Embryonic facial prominence (tissue), 1 donor: ENCODE results near the gene SLC7A10.
"Not testable (repeated sequence)": the region's sequence is repeated elsewhere in the genome, so short reads cannot be mapped to it uniquely, and the experiment has no call there.

ENCODE experiments used
- DNase-seq: peaks from one replicate; pipeline ENCODE4 v3.0.0-alpha.2; 2016; ENCODE audit errors: extremely low spot score

Gene SLC7A10

DNA sequence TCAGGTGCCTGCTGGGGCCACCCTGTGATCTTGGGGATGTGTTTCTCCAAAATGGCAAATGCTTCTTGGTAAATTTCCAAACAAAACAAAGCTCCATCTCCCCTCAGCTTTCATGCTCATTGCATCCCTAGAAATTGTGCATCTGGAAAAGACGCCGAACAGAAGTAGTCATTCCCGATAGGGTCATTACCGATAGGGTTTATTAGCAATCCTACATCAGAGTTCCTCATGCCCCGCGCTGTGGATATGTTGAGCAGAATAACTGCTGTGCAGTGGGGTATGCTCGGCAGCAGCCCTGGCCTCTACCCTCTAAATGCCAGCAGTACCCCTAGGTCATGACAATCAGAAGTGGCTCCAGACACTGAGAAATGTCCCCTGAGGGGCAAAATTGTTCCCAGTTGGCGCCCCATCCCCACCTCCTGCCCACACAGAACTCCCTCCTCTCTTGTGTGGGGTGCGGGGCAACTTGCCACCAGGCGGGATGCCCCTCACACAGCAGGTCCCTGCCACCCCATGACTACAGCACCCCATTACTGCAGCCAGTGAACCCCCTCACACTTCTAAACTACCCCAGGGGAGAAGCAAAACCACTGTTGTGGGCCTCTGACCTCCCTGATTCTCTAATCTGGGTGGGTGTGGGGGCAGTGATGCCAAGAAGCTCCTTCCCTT lies 13.0 kb upstream of the SLC7A10 start:
- DNase-seq, result no peak

DNA sequence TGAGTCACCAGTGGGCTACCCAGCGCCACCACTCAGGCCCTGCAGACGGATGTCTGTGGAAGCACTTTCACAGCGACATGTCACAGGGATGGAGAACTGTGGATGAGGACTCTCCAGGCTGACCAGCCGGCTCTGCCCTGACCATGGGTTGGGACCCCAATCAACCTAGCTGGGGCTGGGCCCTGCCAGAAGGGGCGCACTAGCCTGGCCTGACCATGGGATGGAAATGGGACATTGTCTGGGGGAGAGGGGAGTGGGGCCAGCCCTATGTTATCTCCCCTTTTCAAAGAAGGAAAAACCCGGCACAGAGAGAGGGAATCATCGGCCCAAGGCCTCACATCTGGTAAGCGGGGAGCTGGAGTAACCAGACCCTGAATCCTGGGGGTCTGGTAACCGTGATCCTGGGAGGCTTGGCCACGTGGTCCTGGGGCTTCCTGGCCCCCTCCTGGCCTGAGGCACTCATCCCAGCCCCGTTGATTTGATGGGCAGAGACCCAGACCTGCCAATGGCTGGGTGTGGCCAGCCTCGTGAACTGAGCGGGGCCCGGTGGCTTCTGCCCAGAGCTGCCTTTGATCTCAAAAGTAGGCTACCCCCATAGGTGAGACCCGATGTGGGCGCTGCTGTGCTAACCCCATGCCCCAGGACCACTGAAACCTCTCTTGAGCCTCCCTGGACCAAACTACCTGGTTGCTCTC lies 11.2 kb upstream of the SLC7A10 start:
- DNase-seq, result no peak

DNA sequence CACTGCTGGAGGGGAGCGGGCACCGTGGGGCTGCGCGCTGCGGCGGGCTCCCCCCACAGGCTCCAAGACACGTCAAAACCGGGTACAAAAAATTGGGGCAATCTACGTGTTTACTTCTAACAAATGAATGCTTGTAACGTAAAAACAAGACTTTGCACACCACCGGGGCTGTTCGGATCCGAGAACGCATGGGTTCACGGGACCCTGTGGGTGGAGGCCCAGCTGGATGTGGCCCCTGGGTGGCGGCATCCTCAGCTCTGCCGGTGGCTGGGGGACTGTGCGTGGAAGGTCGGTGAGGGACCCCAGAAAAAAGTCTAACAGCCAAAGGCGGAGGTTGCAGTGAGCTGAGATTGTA lies 10.3 kb upstream of the SLC7A10 start:
- DNase-seq, result no peak

DNA sequence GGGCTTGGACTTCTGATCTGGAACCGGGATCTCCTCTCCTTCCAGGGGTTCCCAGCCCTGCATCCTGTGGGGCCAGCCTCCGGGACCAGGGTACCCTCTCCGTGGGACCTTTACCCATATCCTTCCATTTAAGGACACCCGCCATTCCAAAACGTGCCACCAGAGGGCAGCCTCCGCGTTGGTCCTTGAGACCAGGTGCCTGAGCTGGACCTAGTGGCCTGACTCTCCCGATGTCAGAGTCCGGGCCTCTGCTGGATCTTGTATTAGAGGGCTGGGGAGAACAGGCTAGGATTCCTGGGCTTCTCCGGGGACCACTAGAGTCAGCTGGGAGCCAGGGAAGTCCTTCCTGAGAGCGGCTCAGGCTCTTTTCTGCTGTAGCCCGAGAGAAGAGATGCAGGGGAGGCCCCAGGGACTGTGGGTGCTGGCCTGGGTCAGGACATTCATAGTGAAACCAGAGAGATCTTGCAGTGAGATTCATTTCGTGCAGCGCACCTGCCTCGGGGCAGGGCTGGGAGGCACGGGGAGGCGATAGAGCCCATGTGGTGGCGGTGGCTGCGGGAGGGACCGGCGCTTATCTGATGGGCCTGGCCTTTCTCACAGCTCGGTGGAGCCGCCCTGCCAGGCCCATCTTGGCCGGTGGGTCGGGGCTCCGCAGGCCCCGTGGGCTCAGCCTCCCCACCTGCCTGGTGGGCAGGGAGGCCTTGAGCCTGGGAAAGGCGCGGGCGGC lies 9.8 kb upstream of the SLC7A10 start:
- no peak for DNase-seq

DNA sequence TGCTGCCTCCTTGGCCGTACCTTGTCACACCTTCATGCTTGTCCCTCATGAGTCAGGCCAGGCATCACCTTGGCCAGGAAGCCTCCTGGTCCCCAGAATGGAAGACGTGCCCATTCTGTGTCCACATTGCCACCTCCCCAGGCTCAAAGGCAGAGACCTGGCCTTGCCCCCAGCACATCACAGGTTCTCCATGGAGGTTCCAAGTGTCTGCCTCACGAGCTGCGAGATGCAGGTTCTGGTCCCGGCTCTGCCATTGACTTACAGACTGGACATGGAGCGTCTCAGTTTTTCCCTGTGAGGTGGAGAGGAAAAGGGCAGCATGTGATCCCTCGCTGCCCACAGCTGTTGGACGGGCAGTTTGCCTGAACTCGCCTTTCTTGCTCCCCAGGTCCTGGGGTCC lies 9.1 kb upstream of the SLC7A10 start:
- no peak for DNase-seq

DNA sequence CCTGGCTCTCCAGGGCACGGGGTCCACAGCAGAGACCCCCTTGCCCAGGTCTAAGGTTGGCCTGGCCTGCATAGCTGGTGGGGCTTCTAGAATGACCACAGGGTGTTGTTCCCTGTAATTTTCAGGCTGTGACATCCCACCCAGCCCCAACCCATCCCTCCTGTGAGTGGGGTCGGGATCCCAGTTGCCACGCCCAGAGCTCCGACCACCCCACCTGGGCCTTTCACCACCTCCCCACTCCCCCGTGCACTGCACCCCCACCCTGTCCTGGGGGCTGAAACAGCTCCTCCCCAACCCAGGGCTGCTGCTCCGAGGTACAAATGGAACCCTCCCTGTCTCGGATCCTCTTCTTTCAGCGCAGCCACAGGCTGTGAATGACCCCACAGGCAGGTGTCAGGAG lies 8.4 kb upstream of the SLC7A10 start:
- DNase-seq, result no peak

DNA sequence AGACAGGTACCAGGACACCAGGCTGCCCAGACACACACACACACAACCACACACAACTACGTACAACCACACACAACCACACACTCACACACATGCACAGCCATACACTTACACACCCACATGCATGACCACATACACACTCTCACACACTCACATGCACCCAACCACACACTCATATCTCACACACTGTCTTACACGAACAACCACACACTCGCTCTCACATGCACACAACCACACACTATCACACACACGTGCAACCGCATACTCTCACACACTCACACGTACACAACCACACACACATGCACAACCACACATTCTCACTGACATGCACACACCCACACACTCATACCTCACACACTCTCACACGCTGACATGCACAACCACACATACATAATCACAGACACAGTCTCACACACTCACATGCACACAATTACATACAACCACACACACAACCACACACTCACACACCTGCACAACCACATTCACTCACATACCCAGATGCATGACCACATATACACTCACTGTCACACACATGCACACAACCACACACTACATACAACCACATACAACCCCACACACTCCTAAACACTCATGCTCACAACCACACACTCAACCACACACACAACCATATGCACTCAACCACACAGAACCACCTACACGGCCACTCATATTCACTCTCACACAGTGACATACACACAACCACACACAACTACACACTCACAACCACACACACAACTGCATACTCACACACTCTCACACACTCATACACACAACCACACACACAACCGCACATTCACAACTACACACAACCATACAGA lies 7.6 kb upstream of the SLC7A10 start:
- DNase-seq, result no peak

DNA sequence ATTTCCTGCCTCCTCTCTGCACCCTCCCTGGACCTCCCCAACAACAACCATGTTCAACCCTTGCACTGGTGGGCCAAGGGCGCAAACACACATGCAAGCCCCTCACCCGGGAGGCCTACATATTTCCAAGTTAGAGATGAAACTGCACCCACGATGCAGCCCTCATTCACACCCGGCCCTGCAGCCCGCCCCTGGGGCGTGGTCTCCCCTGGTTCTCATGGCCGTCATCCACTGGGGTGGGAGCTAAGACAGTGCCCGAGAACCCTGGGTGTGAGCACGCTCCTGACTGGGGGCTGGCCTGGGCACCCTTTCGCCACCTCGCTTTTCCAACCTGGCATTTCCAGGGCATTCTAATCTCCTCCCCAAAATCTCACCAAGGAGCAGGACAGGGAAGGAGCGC lies 7.0 kb upstream of the SLC7A10 start:
- DNase-seq, result no peak

DNA sequence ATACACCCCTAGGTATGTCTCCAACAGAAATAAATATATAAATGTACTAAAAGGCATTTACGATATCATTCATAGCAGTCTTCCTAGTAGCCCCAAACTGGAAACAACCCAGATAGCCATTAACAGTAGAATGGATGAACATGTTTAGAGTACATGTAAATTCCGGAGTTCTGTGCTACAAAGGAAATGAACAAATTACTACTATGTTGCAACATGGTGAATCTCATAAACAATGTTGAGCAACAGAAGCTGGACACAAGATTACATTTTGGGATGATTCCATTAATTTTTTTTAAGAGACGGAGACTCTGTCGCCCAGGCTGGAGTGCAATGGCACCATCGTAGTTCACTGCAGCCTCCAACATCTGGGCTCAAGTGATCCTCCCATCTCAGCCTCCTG lies 5.9 kb upstream of the SLC7A10 start:
- no peak for DNase-seq

DNA sequence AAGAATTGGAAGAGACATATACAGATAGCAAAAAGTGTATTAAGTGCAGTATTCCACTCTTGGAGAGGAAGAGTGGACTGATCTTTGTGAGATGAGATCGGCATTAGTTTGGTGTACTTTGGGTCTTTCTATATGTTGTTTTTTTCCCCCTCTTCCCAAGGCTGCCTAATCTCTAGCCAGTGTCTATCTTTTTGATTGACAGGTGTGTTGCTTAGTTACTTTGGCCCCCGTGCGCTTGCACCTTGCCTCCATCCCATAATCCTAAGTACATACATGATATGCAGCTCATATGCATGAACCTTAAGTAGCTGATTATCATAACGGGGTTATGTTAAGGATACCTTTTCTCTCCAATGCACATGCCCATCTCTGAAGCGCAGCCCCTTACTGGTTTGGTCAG lies 4.3 kb upstream of the SLC7A10 start:
- DNase-seq, result no peak

DNA sequence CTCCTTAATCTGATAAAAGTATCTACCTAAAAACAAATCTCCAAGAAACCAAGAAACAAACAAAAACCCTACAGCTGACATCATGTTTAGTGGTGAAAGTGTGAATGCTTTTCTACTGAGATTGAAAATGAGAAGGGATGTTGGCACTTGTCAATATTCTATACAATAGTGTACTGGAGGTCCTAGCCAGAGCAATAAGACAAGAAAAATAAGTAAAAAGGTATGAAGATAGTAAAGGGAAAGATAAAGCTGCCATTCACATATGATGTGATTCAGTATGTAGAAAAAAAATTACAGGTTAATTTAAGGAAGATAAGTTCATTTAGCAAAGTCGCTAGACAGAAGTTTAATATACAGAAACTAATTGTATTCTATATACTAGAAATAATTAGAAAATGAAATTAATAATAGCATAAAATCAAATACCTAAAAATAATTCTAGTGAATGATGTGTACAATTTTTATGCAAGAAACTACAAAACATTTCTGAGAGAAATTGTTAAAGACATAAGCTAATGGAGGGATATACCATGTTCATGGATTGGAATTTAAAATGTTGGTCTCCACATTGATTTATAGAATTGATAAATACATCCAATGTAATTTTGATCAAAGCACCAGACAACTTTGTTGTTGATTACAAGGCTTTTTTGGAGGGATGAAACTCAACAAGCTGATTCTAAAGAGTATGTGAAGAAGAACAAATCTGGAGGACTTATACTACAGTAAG lies 2.4 kb upstream of the SLC7A10 start:
- no peak for DNase-seq

DNA sequence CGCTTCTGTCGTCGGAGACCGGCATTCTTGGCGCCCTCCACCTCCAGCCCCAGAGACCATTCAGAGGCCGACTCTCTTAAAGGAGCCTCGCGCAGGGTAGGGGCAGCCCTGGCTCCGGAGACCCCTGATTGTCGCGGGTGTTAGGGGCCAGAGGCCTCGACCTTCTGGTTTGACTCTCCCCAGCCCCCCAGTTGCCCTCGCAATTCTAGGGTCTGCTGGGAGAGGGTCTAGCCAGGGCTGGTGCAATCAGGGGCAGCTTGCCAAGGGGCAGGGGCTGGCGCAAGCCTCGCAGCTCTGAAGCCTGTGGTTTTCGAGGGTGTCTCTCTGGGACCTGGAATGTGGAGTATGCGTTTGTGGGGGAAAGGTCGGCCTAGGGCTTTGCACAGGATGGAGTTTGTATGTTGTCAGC lies 1.6 kb upstream of the SLC7A10 start:
- DNase-seq, result no peak

DNA sequence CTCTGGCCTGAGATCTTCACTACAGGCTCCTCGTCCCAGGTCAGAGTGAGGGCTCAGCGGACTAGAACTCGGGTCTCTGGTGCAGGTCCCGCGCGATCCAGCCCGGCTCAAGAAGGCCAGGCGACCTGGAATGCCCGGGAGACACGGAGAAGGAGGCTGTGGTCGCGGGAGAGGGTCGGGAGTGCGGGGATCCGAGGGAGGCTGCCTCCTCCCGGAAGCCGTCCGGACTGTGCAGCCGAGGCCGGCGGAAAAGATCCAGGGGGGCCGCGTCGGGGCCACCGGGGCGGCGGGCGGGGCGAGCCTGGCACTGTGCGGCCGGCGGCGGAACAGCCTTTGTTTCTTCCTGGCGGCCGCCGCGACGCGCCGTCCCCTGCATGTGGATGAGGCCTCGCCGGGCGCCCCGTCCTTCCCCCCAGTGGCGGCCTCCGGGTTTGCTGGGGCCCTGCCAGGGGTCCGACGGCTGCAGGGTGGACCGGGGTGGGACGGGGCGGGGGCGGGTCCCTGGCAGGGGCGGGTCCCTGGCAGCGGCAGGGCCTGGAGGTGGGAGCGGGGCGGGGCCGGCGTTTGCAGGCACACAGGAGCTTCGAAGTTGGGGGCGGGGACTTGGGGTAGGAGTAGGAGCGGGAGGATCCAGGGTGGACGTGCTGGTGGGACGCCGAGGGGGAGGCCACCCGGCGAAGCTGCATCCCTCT lies 1.0 kb upstream of the SLC7A10 start:
- DNase-seq, result no peak

DNA sequence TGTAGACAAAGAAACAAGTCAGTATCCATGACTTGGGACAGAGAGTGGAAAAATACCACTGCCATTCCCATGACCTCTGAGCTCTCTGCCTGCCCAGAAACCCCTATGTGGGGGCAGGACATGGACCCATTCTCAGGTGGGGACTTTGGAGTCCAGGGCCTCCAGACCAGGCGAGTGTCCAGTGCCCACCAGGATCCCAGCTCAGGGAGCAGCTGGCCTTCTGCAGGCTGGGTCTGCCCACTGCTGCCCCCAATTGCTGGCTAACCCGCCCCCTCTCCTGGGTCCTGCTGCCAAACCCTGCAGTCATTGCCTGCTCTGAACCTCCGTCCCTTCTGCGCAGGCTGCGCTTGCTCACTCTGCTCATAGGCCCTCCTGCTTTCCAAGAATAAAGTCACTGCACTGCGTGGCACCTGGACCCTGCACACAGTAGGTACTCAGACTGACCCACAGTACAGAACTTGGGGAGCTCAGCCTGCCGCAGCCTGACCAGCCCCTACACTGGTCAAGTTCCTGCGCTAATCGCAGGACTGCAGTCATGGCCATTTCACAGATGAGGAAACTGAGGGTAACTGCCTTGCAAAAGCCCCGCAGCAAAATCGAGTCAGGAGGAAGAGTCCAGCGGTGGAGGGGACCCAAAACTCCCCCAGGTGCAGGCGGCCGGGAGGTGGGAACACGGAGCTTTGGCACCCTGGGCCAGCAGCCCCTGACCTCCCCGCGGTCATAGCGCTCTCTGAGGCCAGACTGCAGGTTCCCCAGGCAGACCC lies 774 bp downstream of the SLC7A10 start:
- DNase-seq, result no peak

DNA sequence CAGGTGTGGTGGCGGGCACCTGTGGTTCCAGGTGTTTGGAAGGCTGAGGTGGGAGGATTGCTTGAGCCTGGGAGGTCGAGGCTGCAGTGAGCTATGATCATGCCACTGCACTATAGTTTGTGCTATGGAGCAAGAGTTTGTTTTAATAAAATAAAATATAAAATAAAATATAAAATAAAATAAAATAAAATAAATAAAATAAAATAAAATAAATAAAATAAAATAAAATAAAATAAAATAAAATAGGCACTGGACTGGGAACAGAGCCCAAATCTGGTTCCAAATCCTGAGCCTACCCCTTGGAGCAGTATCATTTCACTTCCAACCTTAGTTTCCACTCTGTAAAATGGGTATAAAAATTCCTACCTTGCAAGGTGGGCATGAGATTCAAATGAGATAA lies 3.4 kb downstream of the SLC7A10 start:
- not testable (repeated sequence) for DNase-seq

DNA sequence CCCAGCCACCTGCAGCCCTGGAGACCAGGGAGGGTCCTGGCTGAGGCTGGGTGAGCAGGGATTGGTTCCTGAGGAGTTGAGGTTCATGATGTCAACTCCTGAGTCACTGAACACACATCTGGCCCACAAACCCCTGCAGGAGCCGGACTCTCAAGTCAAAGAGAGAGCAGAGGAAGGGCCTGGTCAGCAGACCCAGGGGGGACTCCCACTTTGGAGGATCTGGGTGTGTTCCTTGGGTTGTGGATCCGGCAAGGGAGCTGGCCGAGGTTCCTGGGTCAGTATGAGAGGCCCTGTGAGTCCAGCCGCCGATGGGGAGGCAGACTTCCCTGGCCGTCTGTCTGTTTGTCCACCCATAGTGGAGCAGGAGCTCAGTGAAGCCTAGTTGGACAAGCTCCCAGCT lies 4.0 kb downstream of the SLC7A10 start:
- no peak for DNase-seq

DNA sequence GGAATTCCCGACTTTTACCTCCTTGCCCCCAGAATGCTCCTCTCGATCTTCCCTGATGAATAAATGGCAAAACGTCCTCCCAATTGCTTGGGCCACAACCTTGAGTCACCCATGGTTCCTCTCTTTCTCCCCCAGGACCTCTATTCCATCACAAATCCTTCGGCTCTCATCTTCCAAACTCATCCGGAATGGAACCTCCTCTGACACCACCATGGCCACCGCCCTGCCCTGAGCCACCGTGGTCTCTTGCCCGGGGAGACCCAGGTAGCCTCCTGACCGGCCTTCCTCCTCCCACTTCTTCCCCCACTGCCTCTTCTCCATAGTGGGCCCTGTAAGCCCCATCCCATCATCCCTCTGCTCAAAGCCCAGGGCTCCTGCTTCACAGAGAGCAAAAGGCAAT lies 4.9 kb downstream of the SLC7A10 start:
- no peak for DNase-seq

DNA sequence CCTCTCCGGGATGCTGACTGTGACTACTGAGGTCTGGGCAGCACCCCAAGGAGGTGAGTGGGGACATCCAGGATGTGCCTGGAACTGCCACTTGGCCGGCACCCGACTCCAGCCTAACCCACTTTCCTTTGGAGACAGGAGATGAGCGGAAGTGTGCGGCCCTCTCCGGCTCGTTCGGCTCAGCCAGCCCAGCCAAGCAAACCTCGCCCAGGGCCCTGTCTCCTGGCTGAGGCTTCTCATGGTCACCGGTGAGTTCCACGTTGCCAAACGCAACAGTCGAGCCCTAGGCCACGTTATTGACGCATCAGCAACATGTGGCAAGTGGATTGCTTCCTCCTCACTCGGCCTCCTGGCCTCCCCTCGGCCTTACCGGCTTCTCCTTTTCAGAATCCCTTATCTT lies 5.5 kb downstream of the SLC7A10 start:
- no peak for DNase-seq

DNA sequence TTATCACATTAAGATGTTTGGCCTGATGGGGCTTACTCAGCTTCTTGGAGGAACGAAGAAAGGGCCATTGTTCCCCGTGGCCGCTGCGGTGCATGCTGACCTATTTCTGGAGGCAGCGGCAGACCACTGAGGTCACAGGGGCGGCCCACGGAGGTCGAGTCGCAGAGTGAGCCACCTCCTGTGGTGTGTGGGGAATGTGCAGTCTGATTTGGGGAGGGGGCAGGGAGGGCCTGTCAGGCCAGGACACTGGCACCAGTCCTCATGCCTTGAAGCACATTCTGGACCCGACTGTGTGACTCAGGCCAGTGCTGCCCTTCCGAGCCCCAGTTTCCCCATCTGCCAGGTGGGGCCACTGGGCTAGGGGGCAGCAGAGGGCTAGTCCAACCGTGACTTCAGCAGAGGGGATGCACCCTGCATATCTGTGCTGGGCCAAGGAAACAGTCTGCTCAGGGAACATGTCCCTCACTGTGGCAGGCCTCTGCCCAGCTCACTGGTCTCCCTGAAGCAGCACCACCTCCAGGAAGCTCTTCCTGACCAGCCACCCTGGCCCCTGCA lies 6.3 kb downstream of the SLC7A10 start:
- no peak for DNase-seq

DNA sequence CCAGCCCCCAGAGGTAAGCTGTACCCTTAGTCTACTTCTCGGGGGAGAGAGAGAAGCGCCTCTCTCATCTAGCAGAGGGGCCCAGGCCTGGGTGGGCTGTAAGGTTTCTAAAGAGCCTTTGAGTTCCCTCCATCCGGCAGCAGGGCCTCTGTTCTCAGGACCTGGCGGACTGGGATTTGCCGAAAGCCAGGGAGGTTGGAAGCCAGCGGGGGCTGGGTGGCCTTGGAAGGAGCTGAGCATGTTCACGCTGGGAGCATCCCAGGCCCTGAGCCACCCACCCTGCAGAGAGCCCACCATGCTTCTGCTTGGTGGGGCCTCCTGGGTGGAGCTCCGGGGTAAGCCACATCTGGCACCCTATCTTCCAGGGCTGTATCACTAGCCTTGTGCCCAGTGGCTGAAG lies 7.8 kb downstream of the SLC7A10 start:
- no peak for DNase-seq
